Caki2 (cell line): ENCODE measurements around the gene THRAP3. TPM values are rescaled to one million over a fixed set of nuclear protein-coding genes. Genes with fewer than 3 reads are reported as not detected.
"Not testable (repeated sequence)": the region's sequence is repeated elsewhere in the genome, so short reads cannot be mapped to it uniquely, and the experiment has no call there.

Source experiments
- DNase-seq: peaks from one replicate; pipeline ENCODE4 v3.0.0-alpha.2; 2015; ENCODE audit warnings: low read depth
- in situ Hi-C: cut with HindIII; loops from 2 replicates; pipeline ENCODE4 v1.10.0; 2016; ENCODE audit warnings: low sequenced_read_pairs, low pct_unique_long_range_greater_than_20kb, mixed read lengths
- total RNA-seq: library from RNA; depleted of rRNA; stranded (reverse); fragments of >200 nt; shearing (Covaris generic); gene quantifications from 2 replicates; pipeline ENCODE4 v1.2.3, GENCODE V29; 2014; ENCODE audit warnings: low replicate concordance

Gene THRAP3
- total RNA-seq, 1 experiment from 2014 or later: 49.1 TPM

- in situ Hi-C loops: no loop called here
- peak; percentile 57 for DNase-seq
Measured at GRCh38 chr1:36232212-36233095, 8.2 kb downstream of the THRAP3 start.

- DNase-seq: no peak
- in situ Hi-C loops: no loop called here
Measured at GRCh38 chr1:36236302-36236701, 12.1 kb downstream of the THRAP3 start.

- in situ Hi-C loops: no loop called here
Measured at GRCh38 chr1:36238433-36238832, 14.2 kb downstream of the THRAP3 start.

GRCh38 chr1:36239941-36240637 lies 15.8 kb downstream of the THRAP3 start:
- no peak for DNase-seq
- in situ Hi-C loops: no loop called here

More at GRCh38 chr1:36238433-36238832, 14.2 kb downstream of the THRAP3 start:
- no peak for DNase-seq

- no peak for DNase-seq
- in situ Hi-C loops: no loop called here
Measured at GRCh38 chr1:36247538-36247937, 23.3 kb downstream of the THRAP3 start.

GRCh38 chr1:36248250-36248894 lies 24.1 kb downstream of the THRAP3 start:
- peak; percentile 93 for DNase-seq
- in situ Hi-C loops: no loop called here

DNA sequence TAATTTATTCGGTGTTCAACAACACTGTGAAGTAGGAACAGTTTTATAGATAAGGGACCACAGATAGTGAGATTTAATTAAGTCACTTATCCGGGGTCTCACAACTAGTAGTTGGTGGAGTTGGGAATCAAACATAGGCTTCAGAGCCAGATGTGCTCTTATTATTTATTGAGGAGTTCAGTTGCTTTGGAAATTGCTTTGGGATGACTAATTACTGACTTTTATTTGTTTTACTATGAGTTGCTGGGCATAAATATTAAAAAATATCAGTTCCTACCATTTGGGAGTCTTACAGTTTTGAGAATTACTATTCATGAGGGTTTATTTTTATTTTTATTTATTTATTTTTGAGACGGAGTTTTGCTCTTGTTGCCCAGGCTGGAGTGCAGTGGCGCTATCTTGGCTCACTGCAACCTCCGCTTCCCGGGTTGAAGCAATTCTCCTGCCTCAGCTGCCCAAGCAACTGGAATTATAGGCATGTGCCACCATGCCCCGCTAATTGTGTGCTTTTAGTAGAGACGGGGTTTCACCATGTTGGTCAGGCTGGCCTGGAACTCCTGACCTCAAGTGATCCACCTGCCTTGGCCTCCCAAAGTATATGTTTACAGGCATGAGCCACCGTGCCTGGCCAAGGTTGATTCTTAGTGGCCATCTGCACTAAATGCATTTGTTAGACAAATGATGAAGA lies 27.7 kb downstream of the THRAP3 start:
- DNase-seq: no peak
- in situ Hi-C loops: no loop called here

GRCh38 chr1:36252482-36252824 lies 28.2 kb downstream of the THRAP3 start:
- DNase-seq, in situ Hi-C loops: not testable (repeated sequence)

DNA sequence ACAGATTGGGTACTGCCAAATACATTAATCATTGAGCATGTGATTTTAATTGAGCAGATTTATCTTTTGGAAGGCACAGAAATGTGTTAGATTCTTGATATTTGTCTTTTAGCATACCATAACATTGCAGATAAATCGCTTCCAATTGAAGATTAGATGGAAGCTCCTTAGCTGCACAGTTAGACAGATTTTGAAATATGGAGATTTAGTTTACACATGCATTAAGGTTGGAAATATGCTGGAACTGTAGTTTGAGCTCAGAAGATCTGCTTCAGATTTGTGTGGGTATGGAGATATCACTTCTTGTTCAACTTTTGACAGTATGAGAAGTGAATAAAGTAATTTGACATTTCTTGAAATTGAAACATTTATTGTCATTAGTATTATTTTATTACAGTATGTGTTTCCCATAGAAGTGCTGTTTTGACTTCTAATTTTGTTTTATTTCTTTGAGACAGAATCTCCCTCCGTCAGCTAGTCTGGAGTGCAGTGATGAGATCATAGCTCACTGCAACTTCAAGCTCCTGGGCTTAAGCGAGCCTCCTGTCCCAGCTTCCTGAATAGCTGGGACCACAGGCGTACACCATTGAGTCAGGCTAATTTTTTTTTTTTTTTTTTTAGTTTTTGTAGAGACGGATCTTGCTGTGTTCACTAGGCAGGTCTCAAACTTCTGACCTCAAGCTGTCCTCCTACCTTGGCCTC lies 29.1 kb downstream of the THRAP3 start:
- in situ Hi-C loops: no loop called here
- no peak for DNase-seq

DNA sequence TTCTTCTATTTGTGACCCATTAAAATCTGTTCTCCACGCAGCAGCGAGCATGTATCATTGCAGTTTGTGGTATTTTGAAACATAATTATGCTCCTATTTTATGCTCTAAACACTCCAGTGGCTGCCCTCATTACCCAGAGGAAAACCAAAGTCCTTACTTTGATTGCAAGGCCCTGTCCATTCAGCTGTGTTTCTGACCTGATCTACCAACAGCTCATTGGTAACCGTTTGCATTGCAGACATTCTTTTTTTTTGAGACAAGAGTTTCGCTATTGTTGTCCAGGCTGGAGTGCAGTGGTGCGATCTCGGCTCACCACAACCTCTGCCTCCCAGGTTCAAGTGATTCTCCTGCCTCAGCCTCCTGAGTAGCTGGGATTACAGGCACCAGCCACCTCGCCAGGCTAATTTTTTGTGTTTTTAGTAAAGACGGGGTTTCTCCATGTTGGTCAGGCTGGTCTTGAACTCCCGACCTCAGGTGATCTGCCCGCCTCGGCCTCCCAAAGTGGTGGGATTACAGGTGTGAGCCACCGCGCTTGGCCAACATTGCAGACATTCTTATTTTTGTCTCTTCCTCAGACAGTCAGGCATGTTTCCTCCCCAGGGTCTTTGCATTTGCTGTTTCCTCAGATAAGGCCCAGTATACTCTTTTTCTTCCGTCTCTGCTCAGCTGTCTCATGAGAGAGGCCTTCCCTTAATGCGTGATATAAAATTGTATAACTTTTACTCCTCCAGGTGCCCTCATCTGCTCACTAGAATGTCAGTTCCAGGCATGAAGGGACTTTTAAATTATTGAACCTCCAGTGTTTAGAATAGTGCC lies 32.5 kb downstream of the THRAP3 start:
- DNase-seq: no peak
- in situ Hi-C loops: no loop called here

- DNase-seq: peak; percentile 29
- in situ Hi-C loops: no loop called here
Measured at GRCh38 chr1:36257375-36257767, 33.1 kb downstream of the THRAP3 start.

GRCh38 chr1:36258960-36259344 lies 34.7 kb downstream of the THRAP3 start:
- no peak for DNase-seq
- in situ Hi-C loops: no loop called here

DNA sequence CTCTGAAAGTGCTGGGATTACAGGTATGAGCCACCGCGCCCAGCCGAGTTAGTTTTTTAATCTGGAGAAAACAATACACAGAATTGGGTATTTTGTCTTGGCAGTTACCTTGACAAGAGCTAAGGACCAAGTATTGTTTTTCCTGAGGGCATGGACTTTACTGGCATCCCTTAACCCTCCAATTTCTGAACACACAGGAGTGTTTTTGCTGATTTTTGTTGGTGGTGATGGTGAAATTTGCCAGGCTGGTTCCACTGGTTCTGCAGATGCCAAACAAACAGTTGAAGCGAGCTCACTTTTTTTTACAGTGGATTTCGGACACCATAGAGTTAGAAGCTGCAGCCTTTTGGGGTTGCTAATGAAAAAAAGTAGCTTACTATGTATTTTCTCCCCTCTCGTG lies 44.7 kb downstream of the THRAP3 start:
- in situ Hi-C loops: no loop called here
- no peak for DNase-seq

- in situ Hi-C loops: no loop called here
- no peak for DNase-seq
Measured at GRCh38 chr1:36269408-36269838, 45.2 kb downstream of the THRAP3 start.

GRCh38 chr1:36273024-36273423 lies 48.8 kb downstream of the THRAP3 start:
- DNase-seq: no peak
- in situ Hi-C loops: no loop called here

DNA sequence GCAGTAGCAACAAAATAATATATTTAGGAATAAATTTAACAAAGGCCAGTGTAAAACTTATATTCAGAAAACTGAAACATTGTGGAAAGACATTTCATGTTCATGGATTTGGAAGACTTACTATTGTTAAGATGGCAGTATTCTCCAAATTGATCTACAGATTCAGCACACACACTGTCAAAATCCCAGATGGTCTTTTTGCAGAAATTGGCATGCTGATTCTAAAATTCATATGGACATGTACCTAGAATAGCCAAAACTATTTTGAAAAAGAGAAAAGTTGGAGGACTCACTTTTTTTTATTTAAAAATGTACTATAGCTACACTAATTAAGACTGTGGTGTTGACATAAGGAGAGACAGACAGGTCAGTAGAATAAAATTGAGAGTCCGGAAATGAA lies 50.0 kb downstream of the THRAP3 start:
- in situ Hi-C loops: no loop called here
- DNase-seq: no peak

GRCh38 chr1:36276688-36277087 lies 52.4 kb downstream of the THRAP3 start:
- no peak for DNase-seq
- in situ Hi-C loops: no loop called here
